Prostate gland (tissue), 2 donors: Measurements from ENCODE around the gene ZNF83. TPM values are rescaled to one million over a fixed set of nuclear protein-coding genes. Genes with fewer than 3 reads are reported as not detected.

Experiments used
- DNase-seq: peaks from one replicate; pipeline ENCODE4 v3.0.0-alpha.2; 2019; ENCODE audit warnings: low spot score
- H3K27ac ChIP-seq, 2 donors: fragments of 200-600 bp; sonication (generic); 2 replicates each; pipeline ENCODE4 v1.5.1; 2017 to 2019
- H3K27me3 ChIP-seq: fragments of 200-600 bp; sonication (generic); replicated peaks from 2 replicates; pipeline ENCODE4 v1.5.1; 2019; ENCODE audit not compliant: insufficient read depth
- H3K36me3 ChIP-seq, 2 donors: fragments of 200-600 bp; sonication (generic); 1 replicate in 1 of 2; 2 replicates in 1 of 2; pipeline versions ENCODE4 v1.5.1 to v1.8.1; 2017 to 2019
- H3K4me1 ChIP-seq: fragments of 200-600 bp; sonication (generic); replicated peaks from 2 replicates; pipeline ENCODE4 v1.5.1; 2019
- H3K4me3 ChIP-seq, 2 donors: fragments of 200-600 bp; sonication (generic); 2 replicates each; pipeline ENCODE4 v1.5.1; 2017 to 2019
- H3K9me3 ChIP-seq: fragments of 200-600 bp; sonication (generic); 2 replicates; pipeline ENCODE4 v1.5.1; 2017
- POLR2A ChIP-seq: fragments of 450-650 bp; IDR thresholded peaks from one replicate; pipeline ENCODE4 v1.6.1; 2016; ENCODE audit warnings: antibody characterized with exemption, mild to moderate bottlenecking
- POLR2AphosphoS5 ChIP-seq: sonication (generic); formaldehyde crosslinking; IDR thresholded peaks from one replicate; pipeline ENCODE4 v1.6.1; 2017; ENCODE audit warnings: antibody characterized with exemption
- WGBS: methylation state at CpG from one replicate; pipeline ENCODE4 v1.1.5; 2018; 5-methylcytosine and 5-hydroxymethylcytosine counted together
- intact Hi-C: fragments of 100-400 bp; cut with DNase I; formaldehyde crosslinking; loops from one replicate; pipeline ENCODE4 v1.14.2; 2022
- total RNA-seq, 2 donors: library from RNA; depleted of rRNA; stranded (reverse); fragments of >200 nt; gene quantifications; one replicate each; pipeline ENCODE4 v1.1.0, GENCODE V29; 2016
- TF ChIP-seq, protein P1 (sequence below), 4 experiments: fragments of 200-600 bp in 2 of 4; fragments of 450-650 bp in 2 of 4; sonication (generic) in 2 of 4; IDR thresholded peaks; 1 replicate in 3 of 4; 2 replicates in 1 of 4; pipeline ENCODE4 v1.5.1; 2016 to 2019; ENCODE audit warnings: antibody characterized with exemption in 4 of 4, mild to moderate bottlenecking in 2 of 4, moderate library complexity in 2 of 4

Gene ZNF83
- total RNA-seq, 2 donors from 2014 or later = 36.3 to 62.1 TPM

GRCh38 chr19:52665027-52665426 is 26.9 kb upstream of the ZNF83 start:
- TF ChIP-seq POLR2AphosphoS5 = no peak
- no peak for TF ChIP-seq POLR2A
- TF ChIP-seq, protein P1, sequence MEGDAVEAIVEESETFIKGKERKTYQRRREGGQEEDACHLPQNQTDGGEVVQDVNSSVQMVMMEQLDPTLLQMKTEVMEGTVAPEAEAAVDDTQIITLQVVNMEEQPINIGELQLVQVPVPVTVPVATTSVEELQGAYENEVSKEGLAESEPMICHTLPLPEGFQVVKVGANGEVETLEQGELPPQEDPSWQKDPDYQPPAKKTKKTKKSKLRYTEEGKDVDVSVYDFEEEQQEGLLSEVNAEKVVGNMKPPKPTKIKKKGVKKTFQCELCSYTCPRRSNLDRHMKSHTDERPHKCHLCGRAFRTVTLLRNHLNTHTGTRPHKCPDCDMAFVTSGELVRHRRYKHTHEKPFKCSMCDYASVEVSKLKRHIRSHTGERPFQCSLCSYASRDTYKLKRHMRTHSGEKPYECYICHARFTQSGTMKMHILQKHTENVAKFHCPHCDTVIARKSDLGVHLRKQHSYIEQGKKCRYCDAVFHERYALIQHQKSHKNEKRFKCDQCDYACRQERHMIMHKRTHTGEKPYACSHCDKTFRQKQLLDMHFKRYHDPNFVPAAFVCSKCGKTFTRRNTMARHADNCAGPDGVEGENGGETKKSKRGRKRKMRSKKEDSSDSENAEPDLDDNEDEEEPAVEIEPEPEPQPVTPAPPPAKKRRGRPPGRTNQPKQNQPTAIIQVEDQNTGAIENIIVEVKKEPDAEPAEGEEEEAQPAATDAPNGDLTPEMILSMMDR (IDR thresholded peaks at IDR 0.05) = no peak
- H3K4me3 ChIP-seq = no peak overlapping the region
- no peaks in the 10 kb centered on the region for H3K36me3 ChIP-seq
- intact Hi-C loops = no loop called here
- no peak overlapping the region for H3K27ac ChIP-seq
- no peaks in the 10 kb centered on the region for H3K27me3 ChIP-seq
- H3K9me3 ChIP-seq = no peaks in the 10 kb centered on the region
- H3K4me1 ChIP-seq = no peaks in the 10 kb centered on the region
- no peak for DNase-seq
- 97% methylated on average over 4 of the region's 4 CpGs for WGBS

GRCh38 chr19:52664461-52664860 is 26.3 kb upstream of the ZNF83 start:
- H3K27ac ChIP-seq = no peak overlapping the region
- intact Hi-C loops = no loop called here

GRCh38 chr19:52662631-52663030 is 24.5 kb upstream of the ZNF83 start:
- H3K4me3 ChIP-seq = no peak overlapping the region
- no peaks in the 10 kb centered on the region for H3K36me3 ChIP-seq
- no peak for DNase-seq
- no peak overlapping the region for H3K27ac ChIP-seq
- H3K4me1 ChIP-seq = no peaks in the 10 kb centered on the region
- WGBS = 82% methylated on average over 3 of the region's 3 CpGs
- TF ChIP-seq POLR2AphosphoS5 (no peak), POLR2A (no peak)
- TF ChIP-seq, protein P1 (IDR thresholded peaks at IDR 0.05) = no peak
- no peaks in the 10 kb centered on the region for H3K27me3 ChIP-seq
- no peaks in the 10 kb centered on the region for H3K9me3 ChIP-seq
- intact Hi-C loops = no loop called here

More at GRCh38 chr19:52664461-52664860, 26.3 kb upstream of the ZNF83 start:
- TF ChIP-seq POLR2AphosphoS5 (no peak), POLR2A (no peak)
- TF ChIP-seq, protein P1 (IDR thresholded peaks at IDR 0.05) = no peak
- 66% methylated on average over 5 of the region's 5 CpGs for WGBS
- Histone ChIP-seq H3K9me3 (no peaks in the 10 kb centered on the region), H3K27me3 (no peaks in the 10 kb centered on the region), H3K4me1 (no peaks in the 10 kb centered on the region), H3K4me3 (no peak overlapping the region), H3K36me3 (no peaks in the 10 kb centered on the region)
- DNase-seq = no peak

GRCh38 chr19:52660981-52661380 is 22.8 kb upstream of the ZNF83 start:
- WGBS = 64% methylated on average over 3 of the region's 3 CpGs
- intact Hi-C loops = no loop called here
- Histone ChIP-seq H3K27me3 (no peaks in the 10 kb centered on the region), H3K36me3 (no peaks in the 10 kb centered on the region), H3K9me3 (no peaks in the 10 kb centered on the region), H3K27ac (no peak overlapping the region), H3K4me1 (no peaks in the 10 kb centered on the region), H3K4me3 (no peak overlapping the region)
- no peak for DNase-seq
- no peak for TF ChIP-seq POLR2AphosphoS5
- no peak for TF ChIP-seq POLR2A
- TF ChIP-seq, protein P1 (IDR thresholded peaks at IDR 0.05) = no peak

- 66% methylated on average over 14 of the region's 14 CpGs for WGBS
- H3K27ac ChIP-seq = no peak overlapping the region
- H3K4me3 ChIP-seq = no peak overlapping the region
- no peaks in the 10 kb centered on the region for H3K4me1 ChIP-seq
- H3K36me3 ChIP-seq = peaks cover 0 to 3% of the 10 kb centered on the region in 2 donors
- intact Hi-C loops = no loop called here
- no peaks in the 10 kb centered on the region for H3K27me3 ChIP-seq
- TF ChIP-seq, protein P1 (IDR thresholded peaks at IDR 0.05) = no peak
- TF ChIP-seq POLR2AphosphoS5 (no peak), POLR2A (no peak)
- H3K9me3 ChIP-seq = no peaks in the 10 kb centered on the region
- DNase-seq = no peak
Measured at GRCh38 chr19:52659013-52659412, 20.9 kb upstream of the ZNF83 start.
